ENCODE results near the gene APBA1.

APBA1 gene

GRCh38 chr9:69580582-69581214 lies 91.5 kb downstream of the APBA1 start:
- in situ Hi-C loops (cut with MboI; ENCODE audit: low sequenced_read_pairs) = no loop called here

GRCh38 chr9:69579760-69580581 lies 92.2 kb downstream of the APBA1 start:
- in situ Hi-C loops (cut with MboI; ENCODE audit: low sequenced_read_pairs) = no loop called here

- in situ Hi-C loops (cut with MboI; ENCODE audit: low sequenced_read_pairs) = no loop called here
These were observed 93.0 kb downstream of the APBA1 start for GRCh38 chr9:69579032-69579758.

DNA sequence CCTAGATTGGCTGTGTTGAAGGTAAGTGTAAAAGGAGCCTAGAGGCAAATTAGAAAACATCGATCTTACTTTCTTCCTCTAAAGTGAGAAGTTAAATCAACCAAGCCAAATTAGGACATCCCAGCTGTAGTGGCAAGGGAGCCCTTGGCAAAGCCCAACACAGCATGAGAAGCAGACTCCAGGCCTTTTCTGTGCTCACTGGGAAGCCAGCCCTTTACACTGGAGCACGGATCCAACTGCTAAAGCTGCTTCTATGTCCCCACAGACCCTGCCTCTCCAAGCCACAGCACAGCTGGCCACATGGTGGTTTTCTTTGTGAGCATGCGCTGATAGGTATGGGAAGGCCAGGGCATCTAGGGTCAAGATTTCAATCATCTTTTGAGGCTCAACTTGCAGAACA lies 94.1 kb downstream of the APBA1 start:
- in situ Hi-C loops (cut with MboI; ENCODE audit: low sequenced_read_pairs) = no loop called here

- in situ Hi-C loops (cut with MboI; ENCODE audit: low sequenced_read_pairs) = no loop called here
These were observed 95.0 kb downstream of the APBA1 start for GRCh38 chr9:69577123-69577522.

GRCh38 chr9:69574057-69574456 lies 98.1 kb downstream of the APBA1 start:
- in situ Hi-C loops (cut with MboI; ENCODE audit: low sequenced_read_pairs) = no loop called here

- in situ Hi-C loops (cut with MboI; ENCODE audit: low sequenced_read_pairs) = no loop called here
These were observed 98.5 kb downstream of the APBA1 start for GRCh38 chr9:69573651-69574050.

GRCh38 chr9:69572611-69573010 lies 99.6 kb downstream of the APBA1 start:
- in situ Hi-C loops (cut with MboI; ENCODE audit: low sequenced_read_pairs) = no loop called here

DNA sequence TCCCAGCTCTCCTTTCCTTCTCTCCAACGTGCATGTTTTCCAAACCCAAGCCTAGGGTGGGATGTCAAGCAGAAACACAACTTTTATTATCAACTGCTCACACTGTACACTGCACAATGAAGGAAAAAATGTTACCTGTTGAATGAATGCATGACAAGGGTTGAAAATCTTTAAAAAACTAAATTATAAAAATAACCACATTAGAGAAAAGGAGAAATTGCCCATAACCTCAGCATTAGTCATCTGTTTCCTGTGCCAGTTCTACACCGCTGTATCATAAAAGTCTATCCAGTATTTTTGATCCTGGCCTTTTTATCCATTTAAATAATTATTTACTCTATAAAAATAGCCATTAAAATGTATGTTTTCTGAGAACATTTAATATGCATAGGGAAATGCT lies 101.1 kb downstream of the APBA1 start:
- in situ Hi-C loops (cut with MboI; ENCODE audit: low sequenced_read_pairs) = no loop called here

DNA sequence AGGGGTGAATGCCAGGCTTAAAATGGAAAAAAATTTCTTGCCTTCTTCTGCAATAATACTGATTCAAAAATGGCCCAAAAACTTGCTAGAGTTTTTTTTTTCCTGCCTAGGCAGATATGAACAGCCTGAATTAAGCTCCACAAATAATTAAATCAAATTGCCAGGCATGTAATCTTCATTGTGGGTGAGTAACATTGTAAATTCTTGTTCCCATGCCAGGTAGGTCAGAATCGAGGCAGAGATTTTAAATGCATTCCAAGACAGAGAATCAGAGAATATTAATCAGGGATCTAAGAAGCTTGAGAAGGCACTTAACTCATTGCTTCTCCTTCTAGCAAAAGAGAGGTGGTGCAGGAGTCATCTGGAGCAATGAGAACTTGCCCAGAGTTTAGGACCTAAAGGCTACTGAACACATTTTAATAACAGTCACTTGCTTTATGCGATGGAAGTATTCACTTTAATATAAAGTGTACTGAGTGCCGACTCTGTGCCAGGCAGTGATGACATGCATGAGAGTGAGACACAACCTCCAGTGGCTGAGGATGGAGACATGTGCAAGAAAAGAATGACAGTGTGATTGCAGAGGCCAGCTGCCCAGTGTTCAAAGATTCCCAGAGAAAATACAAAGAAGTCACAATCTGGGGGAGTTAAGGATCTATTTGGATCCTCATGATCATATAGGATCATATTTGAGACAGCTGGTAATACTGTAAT lies 102.3 kb downstream of the APBA1 start:
- in situ Hi-C loops (cut with MboI; ENCODE audit: low sequenced_read_pairs) = no loop called here

DNA sequence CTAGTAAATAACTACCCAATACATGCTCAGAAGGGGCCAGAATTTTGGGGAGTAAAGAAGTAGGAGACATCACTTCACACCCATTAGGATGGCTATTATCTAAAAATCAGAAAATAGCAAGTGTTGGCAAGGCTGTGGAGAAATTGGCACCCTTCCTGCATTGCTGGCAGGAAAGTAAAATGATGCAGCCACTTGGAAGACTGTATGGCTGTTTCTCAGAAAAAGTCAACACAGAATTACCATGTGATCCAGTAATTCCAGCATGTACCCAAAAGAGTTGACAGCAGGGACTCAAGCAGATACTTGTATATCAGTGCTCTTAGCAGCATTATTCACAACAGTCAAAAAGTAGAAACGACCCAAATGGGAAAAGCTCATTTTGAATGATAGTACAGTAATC lies 107.6 kb downstream of the APBA1 start:
- in situ Hi-C loops (cut with MboI; ENCODE audit: low sequenced_read_pairs) = no loop called here

DNA sequence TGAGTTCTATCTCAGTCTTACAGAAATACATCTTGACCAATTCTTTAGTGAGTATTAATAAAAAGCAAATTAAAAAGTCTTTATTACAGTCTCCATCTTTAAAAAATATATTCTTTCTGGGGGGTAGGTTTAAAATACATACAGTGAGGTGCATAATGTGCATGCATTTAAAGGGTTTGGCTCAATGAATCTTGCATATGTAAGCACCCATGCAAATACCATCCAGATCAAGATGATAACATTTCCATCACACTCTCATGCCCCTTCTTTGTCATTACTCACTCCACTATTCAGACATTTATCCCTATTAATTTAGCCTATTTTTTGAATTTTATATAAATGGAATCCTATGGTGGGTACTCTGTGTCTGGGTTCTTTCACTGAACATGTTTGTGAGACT lies 113.0 kb downstream of the APBA1 start:
- in situ Hi-C loops (cut with MboI; ENCODE audit: low sequenced_read_pairs) = no loop called here

GRCh38 chr9:69556707-69557106 lies 115.5 kb downstream of the APBA1 start:
- in situ Hi-C loops (cut with MboI; ENCODE audit: low sequenced_read_pairs) = no loop called here

- in situ Hi-C loops (cut with MboI; ENCODE audit: low sequenced_read_pairs) = no loop called here
These were observed 116.4 kb downstream of the APBA1 start for GRCh38 chr9:69555802-69556201.

- in situ Hi-C loops (cut with MboI; ENCODE audit: low sequenced_read_pairs) = no loop called here
These were observed 117.2 kb downstream of the APBA1 start for GRCh38 chr9:69554945-69555344.

GRCh38 chr9:69549310-69550202 lies 122.6 kb downstream of the APBA1 start:
- in situ Hi-C loops (cut with MboI; ENCODE audit: low sequenced_read_pairs) = no loop called here

DNA sequence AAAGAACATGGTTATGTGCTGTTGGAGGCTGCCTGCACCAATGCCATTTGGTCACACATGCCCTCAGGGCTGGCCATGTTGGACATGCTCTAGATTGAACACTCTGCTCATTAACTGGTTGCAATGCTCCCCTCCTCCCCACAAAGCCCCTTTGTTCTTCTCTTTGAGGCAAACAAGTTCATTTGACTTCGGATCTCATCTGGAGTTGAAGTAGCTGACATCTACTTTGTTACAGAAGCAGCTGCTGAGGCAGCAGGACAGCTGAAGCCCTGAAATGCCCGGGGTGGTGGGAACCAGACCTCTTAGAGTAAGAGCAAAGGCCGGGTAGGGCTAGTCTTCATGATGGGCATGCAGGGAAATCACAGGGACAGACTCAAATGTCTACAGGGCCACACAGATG lies 123.5 kb downstream of the APBA1 start:
- in situ Hi-C loops (cut with MboI; ENCODE audit: low sequenced_read_pairs) = no loop called here

GRCh38 chr9:69546265-69546664 lies 125.9 kb downstream of the APBA1 start:
- in situ Hi-C loops (cut with MboI; ENCODE audit: low sequenced_read_pairs) = no loop called here

DNA sequence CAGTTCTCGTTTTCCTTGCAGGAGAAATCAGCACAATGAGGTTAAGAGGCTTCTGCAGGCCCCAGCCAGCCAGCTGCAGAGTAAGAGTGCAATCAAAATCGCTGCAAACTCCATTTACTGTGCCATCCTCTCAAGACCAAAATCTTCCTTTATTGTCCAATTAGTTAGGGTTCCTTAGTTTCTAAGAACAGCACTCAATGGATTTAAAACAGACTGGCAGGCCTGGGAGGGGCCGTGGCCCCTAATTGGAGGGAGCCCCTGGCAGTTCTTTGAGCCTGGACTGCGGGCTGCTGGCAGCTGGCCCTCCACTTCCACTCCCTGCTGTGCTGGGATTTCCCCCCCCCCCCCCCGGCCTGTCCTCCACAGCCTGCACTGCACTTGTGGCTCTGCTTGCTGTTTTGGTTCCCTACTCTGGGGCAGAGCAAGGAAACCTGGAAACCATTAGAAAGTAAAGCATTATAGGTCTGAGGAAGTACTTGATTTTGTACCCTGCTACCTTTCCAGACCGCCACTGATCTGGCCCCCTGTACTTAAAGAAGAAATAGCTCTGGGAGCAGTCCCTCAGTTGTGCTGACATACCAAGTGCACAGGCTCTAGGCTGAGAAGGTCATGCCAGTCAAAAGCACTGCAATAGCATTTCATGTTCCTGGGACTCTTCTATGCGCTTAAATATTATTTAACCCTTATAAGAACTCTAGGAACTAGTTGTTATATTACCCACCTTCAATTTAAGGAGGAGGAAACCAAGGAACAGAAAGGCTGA lies 129.0 kb downstream of the APBA1 start:
- in situ Hi-C loops (cut with MboI; ENCODE audit: low sequenced_read_pairs) = no loop called here

GRCh38 chr9:69542058-69542457 lies 130.1 kb downstream of the APBA1 start:
- in situ Hi-C loops (cut with MboI; ENCODE audit: low sequenced_read_pairs) = no loop called here

All from hTERT RPE-1 (cell line).